NCI-H2227 treated with DMSO at 0.1 percent for 48 hours (cell line): Measurements from ENCODE around the gene ASS1.
"Not testable (repeated sequence)": the region's sequence is repeated elsewhere in the genome, so short reads cannot be mapped to it uniquely, and the experiment has no call there.

Experiments used
- DNase-seq: peaks from one replicate; lab custom pipeline; 2025; lab: John Stamatoyannopoulos, UW

Gene ASS1

DNA sequence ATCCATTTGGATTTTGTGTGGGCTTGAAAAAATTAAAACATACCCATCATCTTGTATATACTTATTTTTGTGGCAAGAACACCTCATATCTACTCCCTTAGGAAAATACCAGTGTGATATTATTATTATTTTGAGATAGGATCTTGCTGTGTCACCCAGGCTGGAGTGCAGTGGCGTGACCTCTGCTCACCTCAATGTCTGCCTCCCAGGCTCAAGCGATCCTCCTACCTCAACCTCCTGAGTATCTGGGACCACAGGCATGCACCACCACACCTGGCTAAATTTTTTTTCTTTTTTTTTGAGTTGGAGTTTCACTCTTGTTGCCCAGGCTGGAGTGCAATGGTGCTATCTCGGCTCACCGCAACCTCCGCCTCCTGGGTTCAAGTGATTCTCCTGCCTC lies 10.1 kb upstream of the ASS1 start:
- not testable (repeated sequence) for DNase-seq

DNA sequence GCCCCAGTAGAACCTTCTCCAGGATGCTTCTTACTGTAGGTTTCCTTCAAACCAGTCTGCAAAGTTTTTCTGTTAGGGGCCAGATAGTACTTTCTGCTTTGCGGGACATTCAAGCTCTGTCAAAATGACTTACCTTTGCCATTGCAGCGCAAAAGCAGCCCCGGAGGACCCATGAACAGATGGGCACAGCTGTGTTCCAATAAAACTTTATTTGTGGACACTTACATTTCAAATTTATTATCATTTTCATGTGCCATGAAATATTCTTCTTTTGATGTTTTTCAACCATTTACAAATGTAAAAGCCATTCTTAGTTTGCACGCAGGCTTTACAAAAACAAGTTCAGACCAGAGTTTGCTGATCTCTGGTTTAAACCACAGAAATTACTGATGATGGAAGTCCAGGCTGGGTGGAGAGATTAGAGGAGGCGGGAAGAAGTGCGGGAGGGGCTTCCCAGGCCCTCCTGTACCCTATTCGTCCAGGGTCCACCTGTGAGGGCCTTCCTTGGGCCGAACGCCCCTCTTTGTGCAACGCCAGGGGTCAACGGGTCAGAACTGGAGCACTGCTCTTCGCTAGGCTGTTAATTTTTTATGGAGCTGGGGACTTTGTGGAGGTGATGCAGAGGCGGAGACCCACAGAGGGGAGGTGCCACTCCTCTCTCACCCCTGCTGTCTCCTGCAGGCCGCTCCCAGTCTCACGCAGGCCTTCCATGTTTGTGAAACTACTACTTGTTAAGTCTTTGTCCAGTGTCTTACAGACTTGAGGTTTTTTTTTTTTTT lies 7.6 kb upstream of the ASS1 start:
- DNase-seq = no peak

GRCh38 chr9:130438382-130438981 lies 6.3 kb upstream of the ASS1 start:
- DNase-seq = no peak

DNA sequence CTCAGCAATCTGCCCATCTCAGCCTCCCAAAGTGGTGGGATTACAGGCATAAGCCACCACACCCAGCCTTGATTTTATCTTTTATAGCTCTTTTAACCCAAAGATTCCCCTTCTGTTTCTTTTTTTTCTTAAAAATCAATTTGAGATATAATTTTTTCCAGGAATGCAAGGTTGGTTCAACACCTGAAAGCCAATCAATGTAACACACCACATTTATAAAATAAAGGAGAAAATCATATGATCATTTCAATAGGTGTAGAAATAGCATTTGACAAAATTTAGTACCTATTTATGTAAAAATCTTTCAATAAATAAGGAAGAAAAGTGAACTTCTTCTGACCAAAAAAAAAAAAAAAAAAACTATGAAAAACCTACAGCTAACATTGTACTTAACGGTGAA lies 3.7 kb upstream of the ASS1 start:
- DNase-seq = no peak

- DNase-seq = no peak
Measured at GRCh38 chr9:130442746-130443455, 1.9 kb upstream of the ASS1 start.

DNA sequence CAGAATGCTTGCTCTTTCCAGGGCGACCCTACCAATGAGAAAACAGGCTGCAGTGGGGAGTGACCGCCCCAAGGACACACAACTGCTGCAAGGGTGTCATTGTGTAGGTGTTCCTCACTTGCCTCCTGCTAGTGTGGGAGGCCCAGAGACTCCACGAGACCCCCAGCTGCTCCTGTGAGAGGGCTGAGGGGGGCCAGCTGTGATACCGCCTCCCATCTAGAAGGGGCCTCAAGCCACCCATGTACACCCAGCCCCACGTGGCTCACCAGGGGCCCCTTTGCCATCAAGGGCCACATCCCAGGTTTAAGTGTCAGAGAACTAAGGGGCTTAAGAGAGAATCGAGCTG lies 1.3 kb upstream of the ASS1 start:
- no peak for DNase-seq

- DNase-seq = no peak
Measured at GRCh38 chr9:130443840-130444492, 795 bp upstream of the ASS1 start.

DNA sequence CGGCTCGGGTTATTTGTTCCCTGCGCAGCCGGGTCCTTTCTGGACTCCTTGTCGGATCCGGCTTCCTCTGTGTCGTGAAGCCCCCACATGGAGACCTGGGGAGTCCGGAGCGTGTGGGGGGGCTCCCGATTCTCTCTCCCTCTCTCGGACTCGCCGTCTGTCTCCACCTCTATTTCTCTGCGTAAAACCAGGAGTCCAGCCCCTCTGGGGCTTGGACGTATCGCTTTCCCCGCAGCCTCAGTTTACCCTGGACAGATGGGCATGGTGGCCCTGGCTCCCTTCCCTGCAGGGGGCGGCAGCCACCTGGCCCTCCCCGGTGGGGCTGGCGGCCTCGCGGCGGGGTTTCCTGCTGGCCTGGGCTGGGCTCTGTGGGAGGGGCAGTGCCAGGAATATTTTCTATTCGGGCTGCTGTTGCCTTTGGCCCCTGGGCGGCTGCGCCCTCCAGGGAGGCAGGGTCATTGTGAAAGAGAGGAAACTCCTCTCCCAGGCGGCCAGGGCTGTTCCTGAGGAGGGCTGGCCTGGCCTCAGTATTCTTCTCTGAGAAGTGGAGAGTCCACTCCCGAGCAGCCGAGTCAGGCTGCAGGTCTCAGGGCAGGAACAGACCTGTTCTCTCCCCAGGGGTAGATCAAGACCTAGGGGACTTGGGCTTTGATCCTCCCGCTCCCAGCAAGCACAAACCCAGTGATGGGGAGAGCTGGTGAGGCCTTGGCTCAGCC lies 665 bp downstream of the ASS1 start:
- DNase-seq = no peak

DNA sequence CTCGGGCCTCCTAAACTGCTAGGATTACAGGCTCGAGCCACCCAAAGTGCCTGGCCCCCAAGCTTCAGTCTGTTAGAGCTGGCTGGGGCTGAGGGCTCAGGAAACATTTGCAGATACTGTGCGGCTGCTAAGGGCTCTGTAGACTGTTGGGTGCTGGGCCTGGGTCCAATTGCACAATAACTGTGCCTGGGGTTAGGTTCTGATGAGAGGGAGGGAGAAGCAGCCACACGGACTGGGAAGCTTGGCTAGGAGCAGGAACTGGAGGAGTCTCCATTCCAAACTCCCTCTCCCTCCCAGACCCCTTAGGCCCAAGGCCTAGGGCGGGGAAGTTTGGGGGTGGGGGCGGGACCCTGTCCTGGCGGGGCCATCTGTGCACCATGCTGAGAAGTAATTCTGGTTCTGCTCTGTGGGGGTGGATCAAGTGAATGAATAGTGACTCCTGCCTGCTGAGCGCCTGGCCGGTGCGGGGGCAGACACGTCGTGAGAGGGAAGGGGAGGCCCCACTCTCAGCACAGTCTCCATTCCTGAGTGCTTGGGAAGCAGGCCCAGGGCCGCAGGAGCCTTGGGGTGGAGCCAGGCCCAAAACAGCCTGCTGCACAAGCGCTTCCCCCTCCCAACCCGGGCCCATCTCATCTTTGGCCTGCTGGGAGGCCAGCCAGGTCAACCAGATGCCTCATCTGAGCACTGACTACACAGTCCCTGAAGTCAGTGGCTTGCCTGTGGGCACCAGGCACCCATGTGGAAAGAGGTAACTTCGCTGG lies 1.5 kb downstream of the ASS1 start:
- no peak for DNase-seq

DNA sequence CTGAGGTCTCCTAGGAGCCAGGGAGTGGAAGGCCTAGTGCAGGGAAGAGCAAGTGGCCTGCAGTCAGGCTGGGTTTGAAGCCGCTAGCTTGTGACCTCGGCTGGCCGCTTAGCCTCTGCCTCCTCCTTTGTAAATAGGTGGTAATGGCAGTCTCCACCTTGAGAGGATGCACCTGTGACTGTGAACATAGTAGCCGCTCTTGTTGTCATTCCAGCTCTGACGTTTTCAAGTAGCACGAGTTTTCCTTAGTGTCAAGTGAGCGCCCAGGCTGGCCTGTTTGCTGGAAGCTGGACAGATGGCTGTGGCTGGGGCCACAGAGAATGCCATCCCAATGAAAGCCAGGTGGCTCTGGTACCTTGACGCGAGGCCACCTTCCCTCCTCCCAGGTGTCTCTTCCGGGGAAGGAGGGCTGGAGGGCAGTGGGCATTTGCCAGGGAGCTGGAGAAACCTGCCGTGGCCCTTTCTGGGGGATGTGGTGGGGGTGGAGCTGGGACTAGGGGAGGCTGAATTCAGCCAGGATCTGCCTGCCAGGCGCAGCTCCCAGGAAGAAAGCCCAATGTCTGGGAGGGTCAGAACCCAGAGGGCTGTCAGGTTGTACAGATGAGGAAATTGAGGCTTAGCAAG lies 2.5 kb downstream of the ASS1 start:
- no peak for DNase-seq

- no peak for DNase-seq
Measured at GRCh38 chr9:130448035-130448624, 3.4 kb downstream of the ASS1 start.

DNA sequence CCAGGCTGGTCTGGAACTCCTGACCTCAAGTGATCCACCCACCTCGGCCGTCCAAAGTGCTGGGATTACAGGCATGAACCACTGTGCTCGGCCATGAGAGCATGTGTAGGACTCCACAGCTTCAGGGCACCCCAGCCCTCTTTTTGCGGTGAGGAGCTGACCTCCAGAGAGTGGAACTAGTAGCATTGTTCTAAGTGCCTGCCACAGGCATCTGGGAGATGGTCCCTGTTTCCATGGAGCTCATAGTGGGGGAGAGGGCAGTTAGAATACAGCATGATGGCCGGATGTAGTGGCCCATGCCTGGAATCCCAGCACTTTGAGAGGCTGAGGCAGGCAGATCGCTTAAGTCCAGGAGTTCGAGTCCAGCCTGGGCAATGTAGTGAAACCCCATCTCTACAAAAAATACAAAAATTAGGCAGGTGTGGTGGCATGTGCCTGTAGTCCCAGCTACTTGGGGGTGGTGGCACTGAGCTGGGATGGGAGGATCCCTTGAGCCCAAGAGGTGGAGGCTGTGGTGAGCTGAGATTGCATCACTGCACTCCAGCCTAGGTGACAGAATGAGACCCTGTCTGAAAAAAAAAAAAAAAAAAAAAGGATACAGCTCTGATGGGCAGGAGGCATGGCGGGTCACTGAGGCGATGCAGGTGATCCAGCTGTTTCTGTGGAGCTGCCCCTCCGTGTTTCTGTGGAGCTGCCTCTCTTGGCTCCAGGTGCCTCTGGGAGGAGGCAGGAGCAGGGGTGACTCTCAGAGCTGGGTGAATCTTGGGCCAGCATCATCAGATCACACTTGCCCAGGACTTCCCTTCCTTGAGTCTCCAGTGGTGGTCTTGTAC lies 4.2 kb downstream of the ASS1 start:
- DNase-seq = no peak

DNA sequence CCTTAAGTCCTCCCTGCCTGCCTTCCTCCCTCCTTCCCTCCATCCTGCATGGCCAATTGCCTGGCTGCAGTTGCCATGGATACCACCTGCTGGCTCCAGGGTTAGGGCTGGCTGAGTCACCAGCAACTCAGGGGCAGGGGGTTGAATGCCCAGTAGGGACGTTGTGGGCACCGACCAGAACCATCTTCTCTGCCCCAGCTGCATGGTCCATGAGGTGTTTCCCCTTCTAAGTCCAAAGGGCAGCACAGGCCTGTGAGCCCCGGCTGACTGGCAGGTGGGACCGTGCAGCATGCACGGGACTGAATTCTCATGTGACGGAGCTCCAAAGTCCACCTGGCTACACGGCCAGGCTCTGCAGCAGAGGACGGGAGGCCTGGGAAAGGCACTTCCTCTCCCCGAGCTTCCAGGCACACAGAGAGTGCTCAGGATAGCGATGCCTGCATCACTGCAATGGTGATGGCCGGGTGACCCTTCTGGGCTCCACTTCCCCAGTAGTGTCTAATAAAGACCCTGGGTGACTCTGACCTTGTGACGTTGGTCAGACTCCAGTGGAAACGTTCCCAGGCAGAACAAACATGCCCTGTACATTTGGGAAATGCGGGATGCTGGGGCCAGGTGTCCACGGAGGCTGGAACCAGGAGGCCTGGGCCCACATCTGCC lies 5.7 kb downstream of the ASS1 start:
- no peak for DNase-seq

- no peak for DNase-seq
Measured at GRCh38 chr9:130451004-130451390, 6.2 kb downstream of the ASS1 start.

GRCh38 chr9:130451509-130452388 lies 7.0 kb downstream of the ASS1 start:
- DNase-seq = peak; percentile 77

DNA sequence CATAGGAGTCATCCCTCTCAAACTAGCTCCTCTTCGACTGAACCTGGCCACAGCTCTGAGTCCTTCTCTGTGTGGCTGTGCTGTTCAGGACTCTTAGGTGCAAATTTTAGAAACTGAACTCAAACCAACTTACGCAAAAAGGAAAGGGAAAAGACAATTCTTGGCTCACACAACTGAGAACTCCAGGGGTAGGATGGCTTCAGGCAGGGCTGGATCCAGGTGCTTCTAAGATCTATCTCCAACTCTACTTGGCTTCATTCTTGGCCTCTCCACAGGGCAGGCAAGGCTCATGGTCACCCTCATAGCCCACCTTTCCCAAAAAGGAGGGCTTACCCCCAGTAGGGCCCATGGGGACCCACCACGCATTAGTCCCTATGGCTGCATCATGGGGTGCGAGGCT lies 8.1 kb downstream of the ASS1 start:
- DNase-seq = no peak

DNA sequence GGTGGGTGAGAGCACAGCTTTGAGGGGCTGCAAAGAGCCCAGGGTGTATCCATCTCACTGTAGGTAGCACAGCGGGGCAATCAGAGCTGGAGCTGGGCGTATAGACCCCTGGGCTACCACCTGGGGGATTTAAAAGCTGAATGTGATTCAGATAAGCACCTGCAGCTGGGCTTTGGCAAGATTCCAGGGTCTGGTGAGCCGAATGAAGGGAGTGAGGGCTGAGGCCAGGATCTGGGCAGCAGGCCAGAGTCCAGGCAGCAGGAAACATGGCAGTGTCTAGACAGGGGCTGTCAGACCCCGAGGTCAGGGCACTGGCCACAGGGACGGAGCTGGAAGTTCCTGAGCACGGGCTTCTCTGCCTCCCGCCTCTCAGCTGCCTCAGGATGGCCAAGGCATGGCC lies 8.7 kb downstream of the ASS1 start:
- no peak for DNase-seq
